Suprapubic skin (tissue), 3 donors: ENCODE results near the gene AMOTL1.

Experiments
- EP300 ChIP-seq: sonication (generic); formaldehyde crosslinking; IDR thresholded peaks from one replicate; pipeline ENCODE4 v1.6.1; 2017; ENCODE audit warnings: antibody characterized with exemption
- POLR2A ChIP-seq, 2 donors: fragments of 450-650 bp; IDR thresholded peaks; one replicate each; pipeline ENCODE4 v1.6.1; 2017; ENCODE audit warnings: antibody characterized with exemption in 2 of 2, mild to moderate bottlenecking in 2 of 2, moderate library complexity in 2 of 2
- TF ChIP-seq, protein P1 (sequence below), 2 donors: fragments of 200-600 bp in 1 of 2; fragments of 450-650 bp in 1 of 2; sonication (generic) in 1 of 2; IDR thresholded peaks; one replicate each; pipeline ENCODE4 v1.5.1; 2016 to 2019; ENCODE audit warnings: antibody characterized with exemption in 2 of 2, mild to moderate bottlenecking in 1 of 2, moderate library complexity in 1 of 2

DNA sequence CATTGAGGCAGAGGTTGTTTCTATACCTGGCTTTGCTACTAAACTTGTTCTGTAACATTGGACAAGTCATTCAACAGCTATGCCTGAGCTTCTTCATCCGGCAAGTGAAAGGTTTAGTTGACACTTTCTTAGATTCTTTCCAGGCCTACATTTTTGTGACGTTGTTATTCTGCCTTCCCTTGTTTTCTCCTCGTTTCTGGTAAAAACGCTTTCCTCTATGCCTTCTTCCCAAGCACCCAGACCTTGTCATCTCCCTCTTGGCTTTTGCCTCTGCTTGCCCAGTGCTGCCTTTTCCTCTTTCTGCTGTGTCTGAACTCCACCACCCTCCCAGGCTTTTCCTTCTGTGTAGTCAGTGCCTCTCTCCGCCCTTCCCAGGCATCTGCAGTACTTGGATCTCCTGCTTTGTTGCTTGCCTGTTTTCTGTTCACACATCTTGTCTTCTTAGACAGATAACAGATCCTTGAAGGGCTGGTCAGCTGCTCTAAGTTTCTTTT is 1.4 kb upstream of the AMOTL1 start:
- TF ChIP-seq POLR2A (IDR thresholded peaks at IDR 0.05) (no peak), EP300 (no peak)
- TF ChIP-seq, protein P1, sequence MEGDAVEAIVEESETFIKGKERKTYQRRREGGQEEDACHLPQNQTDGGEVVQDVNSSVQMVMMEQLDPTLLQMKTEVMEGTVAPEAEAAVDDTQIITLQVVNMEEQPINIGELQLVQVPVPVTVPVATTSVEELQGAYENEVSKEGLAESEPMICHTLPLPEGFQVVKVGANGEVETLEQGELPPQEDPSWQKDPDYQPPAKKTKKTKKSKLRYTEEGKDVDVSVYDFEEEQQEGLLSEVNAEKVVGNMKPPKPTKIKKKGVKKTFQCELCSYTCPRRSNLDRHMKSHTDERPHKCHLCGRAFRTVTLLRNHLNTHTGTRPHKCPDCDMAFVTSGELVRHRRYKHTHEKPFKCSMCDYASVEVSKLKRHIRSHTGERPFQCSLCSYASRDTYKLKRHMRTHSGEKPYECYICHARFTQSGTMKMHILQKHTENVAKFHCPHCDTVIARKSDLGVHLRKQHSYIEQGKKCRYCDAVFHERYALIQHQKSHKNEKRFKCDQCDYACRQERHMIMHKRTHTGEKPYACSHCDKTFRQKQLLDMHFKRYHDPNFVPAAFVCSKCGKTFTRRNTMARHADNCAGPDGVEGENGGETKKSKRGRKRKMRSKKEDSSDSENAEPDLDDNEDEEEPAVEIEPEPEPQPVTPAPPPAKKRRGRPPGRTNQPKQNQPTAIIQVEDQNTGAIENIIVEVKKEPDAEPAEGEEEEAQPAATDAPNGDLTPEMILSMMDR (IDR thresholded peaks at IDR 0.05) = no peak
